OCI-LY1 (cell line): Measurements from ENCODE around the gene SNAPC5.

ENCODE experiments used
- H2AFZ ChIP-seq: fragments of 200-600 bp; sonication (generic), shearing (Covaris generic); 2 replicates; pipeline ENCODE4 v1.6.0; 2014; ENCODE audit warnings: antibody characterized with exemption, mild to moderate bottlenecking, low read length
- H3F3A ChIP-seq: fragments of 200-600 bp; sonication (generic), shearing (Covaris generic); 2 replicates; pipeline ENCODE4 v1.6.0; 2014; ENCODE audit warnings: mild to moderate bottlenecking, antibody characterized with exemption, low read length, moderate library complexity; ENCODE audit not compliant: insufficient read depth
- H3K27ac ChIP-seq: fragments of 200-600 bp; sonication (generic); 2 replicates; pipeline ENCODE4 v1.5.1; 2014; ENCODE audit warnings: low read length, mixed run types, mild to moderate bottlenecking, low read depth; ENCODE audit not compliant: poor library complexity, severe bottlenecking
- H3K27me3 ChIP-seq: fragments of 200-600 bp; sonication (generic); 2 replicates; pipeline ENCODE4 v1.6.0; 2014; ENCODE audit warnings: antibody characterized with exemption, mild to moderate bottlenecking, low read length, moderate library complexity; ENCODE audit not compliant: insufficient read depth
- H3K36me3 ChIP-seq: fragments of 200-600 bp; sonication (generic); 2 replicates; pipeline ENCODE4 v1.6.1; 2014; ENCODE audit warnings: mild to moderate bottlenecking, antibody characterized with exemption, low read length, moderate library complexity, mixed read lengths; ENCODE audit not compliant: insufficient read depth
- H3K4me1 ChIP-seq: fragments of 200-600 bp; sonication (generic); 2 replicates; pipeline ENCODE4 v1.5.1; 2014; ENCODE audit warnings: mild to moderate bottlenecking, low read length, moderate library complexity; ENCODE audit not compliant: insufficient read depth, severe bottlenecking
- H3K4me2 ChIP-seq: fragments of 200-600 bp; sonication (generic), shearing (Covaris generic); 2 replicates; pipeline ENCODE4 v1.6.1; 2014; ENCODE audit warnings: low read length
- H3K4me3 ChIP-seq: fragments of 200-600 bp; sonication (generic); 2 replicates; pipeline ENCODE4 v1.5.1; 2014; ENCODE audit warnings: low read length, low read depth, mild to moderate bottlenecking, mixed read lengths; ENCODE audit not compliant: poor library complexity, severe bottlenecking
- H3K79me2 ChIP-seq: fragments of 200-600 bp; shearing (Covaris generic); 2 replicates; pipeline ENCODE4 v1.6.1; 2016; ENCODE audit warnings: mixed run types, low read length, mixed read lengths; ENCODE audit not compliant: insufficient read depth
- H3K9ac ChIP-seq: fragments of 200-600 bp; sonication (generic), shearing (Covaris generic); 2 replicates; pipeline ENCODE4 v1.6.1; 2014; ENCODE audit warnings: mild to moderate bottlenecking, low read length, mixed read lengths
- H3K9me2 ChIP-seq: fragments of 200-600 bp; sonication (generic), shearing (Covaris generic); 2 replicates; pipeline ENCODE4 v1.6.1; 2014; ENCODE audit warnings: low read depth, mild to moderate bottlenecking, low read length, mixed read lengths
- H3K9me3 ChIP-seq: fragments of 200-600 bp; shearing (Covaris generic); 2 replicates; pipeline ENCODE4 v1.6.1; 2014; ENCODE audit warnings: low read length, mixed read lengths
- H4K20me1 ChIP-seq: fragments of 200-600 bp; sonication (generic), shearing (Covaris generic); 2 replicates; pipeline ENCODE4 v1.6.0; 2016; ENCODE audit warnings: mild to moderate bottlenecking, low read length; ENCODE audit not compliant: insufficient read depth
- EZH2 ChIP-seq: fragments of 200-600 bp; sonication (generic), shearing (Covaris generic); IDR thresholded peaks from 2 replicates; pipeline ENCODE4 v1.8.0; 2017; ENCODE audit warnings: borderline replicate concordance, mixed run types, mild to moderate bottlenecking, antibody characterized with exemption, low read length, moderate library complexity, mixed read lengths
- TF ChIP-seq, protein P1 (sequence below): fragments of 200-600 bp; sonication (generic), shearing (Covaris generic); IDR thresholded peaks from 2 replicates; pipeline ENCODE4 v1.5.1; 2017; ENCODE audit warnings: mild to moderate bottlenecking, antibody characterized with exemption, low read length, moderate library complexity, mixed read lengths

SNAPC5 gene

DNA sequence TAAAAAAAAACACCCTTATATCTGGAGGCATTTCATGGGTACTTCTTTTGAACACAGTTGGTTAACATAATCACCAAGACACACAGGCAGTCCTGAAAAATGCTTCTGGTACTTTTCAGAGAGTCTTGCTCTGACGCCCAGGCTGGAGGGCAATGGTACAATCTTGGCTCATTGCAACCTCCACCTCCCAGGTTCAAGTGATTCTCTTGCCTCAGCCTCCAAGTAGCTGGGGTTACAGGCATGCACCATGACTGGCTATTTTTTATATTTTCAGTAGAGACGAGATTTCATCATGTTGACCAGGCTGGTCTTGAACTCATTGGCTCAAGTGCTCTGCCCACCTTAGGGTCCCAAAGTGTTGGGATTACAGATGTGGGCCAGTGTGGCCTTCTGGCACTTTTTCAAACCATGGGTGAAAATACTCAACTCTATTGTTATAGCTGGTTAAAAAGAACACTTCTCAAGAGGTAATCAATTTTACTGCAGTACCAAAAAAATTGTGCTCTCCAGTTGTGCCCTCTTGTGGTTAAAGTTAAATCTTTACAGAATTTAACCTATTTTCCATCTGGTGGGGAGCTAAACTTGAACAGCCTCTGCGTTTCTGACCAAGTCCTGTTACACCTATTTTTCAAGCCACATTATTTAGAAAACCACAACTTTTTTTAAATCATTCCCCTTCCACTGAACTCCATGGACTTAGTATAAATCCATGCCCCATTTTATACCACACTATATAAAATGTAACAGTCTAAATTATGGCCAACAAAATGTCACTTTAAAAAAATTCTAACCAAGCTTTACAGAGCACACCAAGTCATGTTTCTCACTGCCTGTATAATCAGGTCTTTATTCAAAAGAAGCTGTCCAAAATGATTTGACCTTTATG is 1.2 kb upstream of the SNAPC5 start:
- Histone ChIP-seq H3F3A (peaks cover 27% of the 10 kb centered on the region), H3K79me2 (peaks cover 22% of the 10 kb centered on the region), H3K36me3 (peaks cover 88% of the 10 kb centered on the region), H3K4me3 (no peak overlapping the region), H3K27ac (peak overlapping the region; percentile 79), H3K9ac (no peak overlapping the region), H3K9me3 (no peaks in the 10 kb centered on the region), H4K20me1 (no peaks in the 10 kb centered on the region), H3K4me1 (peaks cover 41% of the 10 kb centered on the region), H3K9me2 (no peaks in the 10 kb centered on the region), H3K27me3 (no peaks in the 10 kb centered on the region), H3K4me2 (no peak overlapping the region), H2AFZ (no peak overlapping the region)
- no peak for TF ChIP-seq EZH2
- TF ChIP-seq, protein P1, sequence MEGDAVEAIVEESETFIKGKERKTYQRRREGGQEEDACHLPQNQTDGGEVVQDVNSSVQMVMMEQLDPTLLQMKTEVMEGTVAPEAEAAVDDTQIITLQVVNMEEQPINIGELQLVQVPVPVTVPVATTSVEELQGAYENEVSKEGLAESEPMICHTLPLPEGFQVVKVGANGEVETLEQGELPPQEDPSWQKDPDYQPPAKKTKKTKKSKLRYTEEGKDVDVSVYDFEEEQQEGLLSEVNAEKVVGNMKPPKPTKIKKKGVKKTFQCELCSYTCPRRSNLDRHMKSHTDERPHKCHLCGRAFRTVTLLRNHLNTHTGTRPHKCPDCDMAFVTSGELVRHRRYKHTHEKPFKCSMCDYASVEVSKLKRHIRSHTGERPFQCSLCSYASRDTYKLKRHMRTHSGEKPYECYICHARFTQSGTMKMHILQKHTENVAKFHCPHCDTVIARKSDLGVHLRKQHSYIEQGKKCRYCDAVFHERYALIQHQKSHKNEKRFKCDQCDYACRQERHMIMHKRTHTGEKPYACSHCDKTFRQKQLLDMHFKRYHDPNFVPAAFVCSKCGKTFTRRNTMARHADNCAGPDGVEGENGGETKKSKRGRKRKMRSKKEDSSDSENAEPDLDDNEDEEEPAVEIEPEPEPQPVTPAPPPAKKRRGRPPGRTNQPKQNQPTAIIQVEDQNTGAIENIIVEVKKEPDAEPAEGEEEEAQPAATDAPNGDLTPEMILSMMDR = peak; percentile 54

DNA sequence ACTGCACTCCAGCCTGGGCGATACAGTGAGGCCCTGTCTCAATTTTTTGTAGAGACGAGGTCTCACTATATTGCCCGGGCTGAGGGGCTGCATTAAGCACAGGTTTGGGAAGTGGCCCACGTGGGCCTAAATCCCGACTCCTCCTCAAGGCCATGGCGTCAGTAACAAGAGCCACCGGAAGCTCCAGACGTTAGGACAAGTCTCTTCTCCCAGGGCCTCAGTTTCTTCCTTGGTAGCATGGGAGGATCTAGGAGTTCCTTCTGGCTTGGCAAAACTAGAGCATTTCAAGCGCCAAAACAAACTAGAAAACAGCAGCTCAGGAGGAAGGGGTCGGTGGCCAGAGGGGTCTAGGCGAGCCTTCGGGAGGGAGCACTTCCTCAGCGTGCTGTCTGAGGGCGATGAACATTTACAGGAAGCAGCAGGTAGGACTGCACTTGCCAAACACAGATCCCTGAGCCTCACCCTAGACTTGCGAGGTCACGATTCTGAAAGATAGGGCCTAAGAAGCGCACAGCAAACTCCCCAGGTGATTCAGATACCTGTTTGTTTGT is 536 bp downstream of the SNAPC5 start:
- TF ChIP-seq EZH2 = no peak
- TF ChIP-seq, protein P1 = no peak
- Histone ChIP-seq H3K36me3 (peaks cover 88% of the 10 kb centered on the region), H3K4me1 (peaks cover 24% of the 10 kb centered on the region), H3K27me3 (no peaks in the 10 kb centered on the region), H3K9me2 (no peaks in the 10 kb centered on the region), H3F3A (peaks cover 21% of the 10 kb centered on the region), H4K20me1 (no peaks in the 10 kb centered on the region), H3K9me3 (no peaks in the 10 kb centered on the region), H3K4me2 (peak overlapping the region; percentile 64), H3K79me2 (peaks cover 5% of the 10 kb centered on the region; the same call in 1 of the 2 replicates), H3K9ac (peak overlapping the region; percentile 92), H3K4me3 (peak overlapping the region; percentile 89), H3K27ac (peak overlapping the region; percentile 79), H2AFZ (no peak overlapping the region)

DNA sequence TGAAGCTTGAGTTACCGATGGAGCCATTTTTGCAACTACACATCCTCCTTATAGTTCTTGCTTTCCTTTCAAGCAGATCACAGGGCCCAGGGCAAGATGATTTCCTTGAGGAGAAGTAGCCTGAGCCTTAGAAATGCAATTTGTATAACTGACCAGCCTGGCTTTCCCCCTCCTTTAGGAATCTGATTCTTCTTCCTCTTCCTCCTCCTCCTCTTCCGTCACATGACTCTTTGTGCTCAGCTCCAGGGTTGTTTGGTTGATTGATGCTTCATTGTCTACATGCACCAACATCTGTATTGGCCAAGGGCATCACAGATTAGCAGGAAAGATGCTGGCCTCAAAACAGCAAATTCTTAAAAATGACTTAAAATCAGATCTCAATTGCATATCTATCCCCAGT is 3.3 kb downstream of the SNAPC5 start:
- no peak overlapping the region for H3K4me3 ChIP-seq
- peaks cover 19% of the 10 kb centered on the region for H3K4me1 ChIP-seq
- H3K9me3 ChIP-seq = no peaks in the 10 kb centered on the region
- no peaks in the 10 kb centered on the region for H3K27me3 ChIP-seq
- H3K4me2 ChIP-seq = no peak overlapping the region
- H2AFZ ChIP-seq = no peak overlapping the region
- H3K9ac ChIP-seq = no peak overlapping the region
- TF ChIP-seq EZH2 = no peak
- TF ChIP-seq, protein P1 = no peak
- peaks cover 13% of the 10 kb centered on the region for H3F3A ChIP-seq
- no peaks in the 10 kb centered on the region for H3K9me2 ChIP-seq
- H3K36me3 ChIP-seq = peaks cover 88% of the 10 kb centered on the region
- H3K79me2 ChIP-seq = peaks cover 3% of the 10 kb centered on the region; the same call in 1 of the 2 replicates
- no peak overlapping the region for H3K27ac ChIP-seq
- H4K20me1 ChIP-seq = no peaks in the 10 kb centered on the region
